Astrocyte (in vitro differentiated cells and primary cell): Measurements from ENCODE around the gene JMJD8. TPM values are rescaled to one million over a fixed set of nuclear protein-coding genes. Genes with fewer than 3 reads are reported as not detected.

Experiments
- DNase-seq: peaks from one replicate; pipeline ENCODE4 v3.0.0-alpha.2; 2010; ENCODE audit warnings: low read depth
- FAIRE-seq: peaks from 2 replicates; lab custom pipeline; 2011; peaks lifted over from hg19 to GRCh38; lab: Jason Lieb, UNC
- H2AFZ ChIP-seq: 2 replicates; pipeline ENCODE4 v1.6.0; 2012; ENCODE audit warnings: low read depth, low read length, inconsistent platforms
- H3K27ac ChIP-seq: 2 replicates; pipeline ENCODE4 v1.5.1; 2011; ENCODE audit warnings: low read depth, low read length, inconsistent platforms
- H3K27me3 ChIP-seq: 2 replicates; pipeline ENCODE4 v1.6.0; 2011; ENCODE audit warnings: low read length, inconsistent platforms; ENCODE audit not compliant: insufficient read depth
- H3K36me3 ChIP-seq: 2 replicates; pipeline ENCODE4 v1.5.1; 2011; ENCODE audit warnings: low read length, inconsistent platforms; ENCODE audit not compliant: insufficient read depth
- H3K4me1 ChIP-seq: 2 replicates; pipeline ENCODE4 v1.5.1; 2011; ENCODE audit warnings: low read length, inconsistent platforms; ENCODE audit not compliant: insufficient read depth
- H3K4me2 ChIP-seq: 2 replicates; pipeline ENCODE4 v1.6.0; 2012; ENCODE audit warnings: low read length, inconsistent platforms
- H3K4me3 ChIP-seq: 2 replicates; pipeline ENCODE4 v1.5.1; 2011; ENCODE audit warnings: low read depth, mild to moderate bottlenecking, low read length, inconsistent platforms; ENCODE audit not compliant: insufficient read depth
- H3K79me2 ChIP-seq: 2 replicates; pipeline ENCODE4 v1.6.0; 2012; ENCODE audit warnings: mild to moderate bottlenecking, low read length, inconsistent platforms; ENCODE audit not compliant: insufficient read depth
- H3K9ac ChIP-seq: 2 replicates; pipeline ENCODE4 v1.6.0; 2012; ENCODE audit warnings: mild to moderate bottlenecking, low read length, inconsistent platforms
- H3K9me3 ChIP-seq: 2 replicates; pipeline ENCODE4 v1.5.1; 2012; ENCODE audit warnings: low read depth, mild to moderate bottlenecking, low read length, inconsistent platforms; ENCODE audit not compliant: insufficient read depth
- H4K20me1 ChIP-seq: 2 replicates; pipeline ENCODE4 v1.6.0; 2012; ENCODE audit warnings: low read length, inconsistent platforms; ENCODE audit not compliant: insufficient read depth
- H3K27ac Mint-ChIP-seq: one replicate; pipeline ENCODE4 v1.8.0; 2021; ENCODE audit warnings: mild to moderate bottlenecking, mixed read lengths; ENCODE audit not compliant: unreplicated experiment
- H3K27me3 Mint-ChIP-seq: one replicate; pipeline ENCODE4 v1.8.0; 2021; ENCODE audit warnings: low read depth, mixed read lengths; ENCODE audit not compliant: unreplicated experiment
- H3K36me3 Mint-ChIP-seq: one replicate; pipeline ENCODE4 v1.8.0; 2021; ENCODE audit warnings: low read depth, mixed read lengths; ENCODE audit not compliant: unreplicated experiment
- H3K4me1 Mint-ChIP-seq: one replicate; pipeline ENCODE4 v1.8.0; 2021; ENCODE audit warnings: low read depth, mixed read lengths; ENCODE audit not compliant: unreplicated experiment
- H3K4me3 Mint-ChIP-seq: one replicate; pipeline ENCODE4 v1.8.0; 2021; ENCODE audit warnings: mild to moderate bottlenecking, moderate library complexity, mixed read lengths; ENCODE audit not compliant: unreplicated experiment
- H3K9me3 Mint-ChIP-seq: one replicate; pipeline ENCODE4 v1.8.0; 2021; ENCODE audit warnings: mild to moderate bottlenecking, mixed read lengths; ENCODE audit not compliant: unreplicated experiment
- CTCF ChIP-seq: IDR thresholded peaks from 2 replicates; pipeline ENCODE4 v1.5.1; 2011; ENCODE audit warnings: low read depth, mild to moderate bottlenecking, inconsistent platforms, low read length, moderate library complexity; ENCODE audit not compliant: insufficient read depth
- EZH2 ChIP-seq: IDR thresholded peaks from 2 replicates; pipeline ENCODE4 v1.6.1; 2012; ENCODE audit warnings: mild to moderate bottlenecking, low read length, inconsistent platforms; ENCODE audit not compliant: insufficient read depth
- total RNA-seq: library from RNA; stranded (reverse); gene quantifications from 2 replicates; pipeline ENCODE4 v1.2.1, GENCODE V29; 2021

The JMJD8 gene
- total RNA-seq, 1 donor from 2014 or later: 26.8 TPM

- no peak for TF ChIP-seq CTCF
- peak; percentile 81 for TF ChIP-seq EZH2
- H3K9ac ChIP-seq: no peak overlapping the region
- H3K9me3 ChIP-seq: no peaks in the 10 kb centered on the region
- H3K27ac ChIP-seq: no peak overlapping the region
- Mint-ChIP-seq H3K27ac (no peak overlapping the region), H3K27me3 (peaks cover 37% of the 10 kb centered on the region), H3K4me1 (peaks cover 2% of the 10 kb centered on the region), H3K36me3 (no peaks in the 10 kb centered on the region), H3K4me3 (no peak overlapping the region), H3K9me3 (no peaks in the 10 kb centered on the region)
- no peaks in the 10 kb centered on the region for H3K36me3 ChIP-seq
- H3K4me3 ChIP-seq: no peak overlapping the region
- peaks cover 6% of the 10 kb centered on the region for H3K79me2 ChIP-seq
- no peak overlapping the region for H3K4me2 ChIP-seq
- FAIRE-seq (no peak), DNase-seq (no peak)
- H2AFZ ChIP-seq: no peak overlapping the region
- H4K20me1 ChIP-seq: no peaks in the 10 kb centered on the region
- H3K4me1 ChIP-seq: peaks cover 5% of the 10 kb centered on the region
- peaks cover 13% of the 10 kb centered on the region for H3K27me3 ChIP-seq
Measured at GRCh38 chr16:694187-694862, 10.2 kb upstream of the JMJD8 start.

- no peaks in the 10 kb centered on the region for H3K36me3 Mint-ChIP-seq
- no peak overlapping the region for H3K9ac ChIP-seq
- TF ChIP-seq EZH2 (peak; percentile 1), CTCF (no peak)
- H3K4me1 Mint-ChIP-seq: peaks cover 2% of the 10 kb centered on the region
- FAIRE-seq (no peak), DNase-seq (no peak)
- peaks cover 12% of the 10 kb centered on the region for H3K79me2 ChIP-seq
- H3K4me2 ChIP-seq: no peak overlapping the region
- no peak overlapping the region for H3K27ac ChIP-seq
- no peaks in the 10 kb centered on the region for H3K9me3 Mint-ChIP-seq
- no peak overlapping the region for H3K27ac Mint-ChIP-seq
- H3K9me3 ChIP-seq: no peaks in the 10 kb centered on the region
- peaks cover 34% of the 10 kb centered on the region for H3K27me3 Mint-ChIP-seq
- H3K4me3 ChIP-seq: no peak overlapping the region
- H4K20me1 ChIP-seq: no peaks in the 10 kb centered on the region
- no peaks in the 10 kb centered on the region for H3K36me3 ChIP-seq
- H3K4me1 ChIP-seq: peaks cover 5% of the 10 kb centered on the region
- H3K27me3 ChIP-seq: peaks cover 13% of the 10 kb centered on the region
- no peak overlapping the region for H3K4me3 Mint-ChIP-seq
- H2AFZ ChIP-seq: no peak overlapping the region
Measured at GRCh38 chr16:693766-694165, 9.6 kb upstream of the JMJD8 start.

- no peak overlapping the region for H2AFZ ChIP-seq
- H3K27me3 Mint-ChIP-seq: peaks cover 32% of the 10 kb centered on the region
- no peak overlapping the region for H3K4me3 ChIP-seq
- DNase-seq: no peak
- H3K27ac ChIP-seq: no peak overlapping the region
- H3K27me3 ChIP-seq: peaks cover 12% of the 10 kb centered on the region
- TF ChIP-seq EZH2 (peak; percentile 72), CTCF (no peak)
- H3K4me1 Mint-ChIP-seq: peaks cover 2% of the 10 kb centered on the region
- no peak for FAIRE-seq
- peaks cover 5% of the 10 kb centered on the region for H3K4me1 ChIP-seq
- H3K4me3 Mint-ChIP-seq: no peak overlapping the region
- no peak overlapping the region for H3K9ac ChIP-seq
- no peaks in the 10 kb centered on the region for H3K9me3 ChIP-seq
- H3K9me3 Mint-ChIP-seq: no peaks in the 10 kb centered on the region
- H3K36me3 Mint-ChIP-seq: no peaks in the 10 kb centered on the region
- H3K4me2 ChIP-seq: no peak overlapping the region
- no peaks in the 10 kb centered on the region for H3K36me3 ChIP-seq
- H4K20me1 ChIP-seq: no peaks in the 10 kb centered on the region
- no peak overlapping the region for H3K27ac Mint-ChIP-seq
- peaks cover 14% of the 10 kb centered on the region for H3K79me2 ChIP-seq
Measured at GRCh38 chr16:693364-693763, 9.2 kb upstream of the JMJD8 start.
